Activated T-helper 1 cell treated with anti-CD3 and anti-CD28 coated beads, Interleukin-2, amount 50 U/mL, for 16 hours (primary cell): ENCODE measurements around the gene PRRG3.
"Not testable (repeated sequence)": the region's sequence is repeated elsewhere in the genome, so short reads cannot be mapped to it uniquely, and the experiment has no call there.

Experiments
- DNase-seq, 2 donors: peaks; one replicate each; pipeline ENCODE4 v3.0.0-alpha.2; 2020; ENCODE audit warnings: low read depth in 1 of 2, low spot score in 1 of 2

Gene PRRG3

GRCh38 chrX:151694661-151695582 is at the start of gene PRRG3:
Gene PRRG3 (plus strand): TSS chrX:151695458. CDS start chrX:151698815, 3,357 bp downstream.
- DNase-seq = no peak

DNA sequence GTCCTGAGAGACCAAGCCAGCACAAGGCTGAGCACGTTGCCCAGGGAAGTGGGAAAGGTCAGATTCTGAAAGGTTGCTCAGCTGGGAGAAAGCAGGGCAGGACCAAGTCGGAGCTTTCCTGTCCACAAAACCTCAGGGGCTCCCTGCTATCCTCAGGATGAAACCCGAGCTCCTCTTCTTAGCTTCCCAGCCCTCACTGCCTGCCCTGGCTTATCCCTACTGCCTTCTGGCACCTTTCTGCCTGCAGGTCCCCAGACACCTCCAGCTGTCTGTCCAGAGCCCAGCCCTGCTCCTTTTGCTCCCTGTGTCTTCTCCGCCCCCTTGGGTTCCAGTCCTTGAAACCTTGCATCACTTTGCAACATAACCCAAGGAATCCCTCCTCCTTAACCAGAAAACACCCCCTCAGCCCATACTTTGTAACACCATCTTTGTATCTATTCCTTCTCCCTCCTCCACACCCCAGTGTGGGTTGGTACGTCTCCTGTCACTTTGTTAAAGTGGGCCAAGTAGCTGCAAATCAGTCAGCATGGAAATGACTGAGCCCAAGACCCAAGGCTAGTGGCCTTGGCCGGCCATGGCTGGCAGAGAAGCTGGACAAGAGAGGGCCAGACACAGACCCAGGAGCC is 20.0 kb upstream of the PRRG3 start:
- no peak for DNase-seq

- no peak for DNase-seq
These were observed 19.1 kb upstream of the PRRG3 start for GRCh38 chrX:151676196-151676595.

GRCh38 chrX:151679798-151680402 is 15.4 kb upstream of the PRRG3 start:
- no peak for DNase-seq

- peak; percentile 5 to 9 for DNase-seq
These were observed 14.5 kb upstream of the PRRG3 start for GRCh38 chrX:151680805-151681204.

DNA sequence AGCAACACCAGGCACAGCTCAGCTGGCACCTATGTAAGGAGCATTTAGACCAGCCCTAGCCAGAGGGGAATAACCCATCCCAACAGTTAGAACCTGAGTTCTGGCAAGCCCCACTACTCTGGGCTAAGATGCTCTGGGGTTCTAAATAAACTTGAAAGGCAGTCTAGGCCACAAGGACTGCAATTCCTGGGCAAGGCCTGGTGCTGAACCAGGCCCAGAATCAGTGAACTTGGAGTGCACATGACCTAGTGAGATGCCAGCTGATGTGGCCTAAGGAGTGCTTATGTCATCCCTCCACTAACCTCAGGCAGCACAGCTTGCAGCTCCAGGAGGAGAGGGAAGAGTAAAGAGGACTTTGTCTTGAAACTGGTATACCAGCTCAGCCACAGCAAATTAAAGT is 7.6 kb upstream of the PRRG3 start:
- DNase-seq = no peak

GRCh38 chrX:151688695-151689094 is 6.6 kb upstream of the PRRG3 start:
- no peak for DNase-seq

DNA sequence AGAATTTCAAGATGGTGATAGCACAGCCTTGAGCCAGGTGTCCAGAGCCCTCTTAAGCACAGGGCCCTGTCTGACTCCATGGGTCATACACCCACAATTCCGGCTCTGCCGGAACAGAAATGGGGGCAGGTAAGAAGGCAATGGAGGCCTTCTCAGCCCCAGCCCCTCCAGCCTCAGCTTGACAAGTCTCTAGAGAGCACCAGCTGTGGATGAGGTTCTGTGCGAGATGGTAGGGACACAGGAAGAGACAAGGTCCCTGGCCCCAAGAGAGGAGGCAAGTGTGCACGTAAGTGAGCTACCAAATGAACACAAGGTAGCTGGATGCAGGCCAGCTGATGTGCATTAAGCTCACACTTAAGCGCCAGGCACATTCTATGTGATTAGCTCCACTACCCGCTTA is 2.4 kb upstream of the PRRG3 start:
- DNase-seq = no peak

DNA sequence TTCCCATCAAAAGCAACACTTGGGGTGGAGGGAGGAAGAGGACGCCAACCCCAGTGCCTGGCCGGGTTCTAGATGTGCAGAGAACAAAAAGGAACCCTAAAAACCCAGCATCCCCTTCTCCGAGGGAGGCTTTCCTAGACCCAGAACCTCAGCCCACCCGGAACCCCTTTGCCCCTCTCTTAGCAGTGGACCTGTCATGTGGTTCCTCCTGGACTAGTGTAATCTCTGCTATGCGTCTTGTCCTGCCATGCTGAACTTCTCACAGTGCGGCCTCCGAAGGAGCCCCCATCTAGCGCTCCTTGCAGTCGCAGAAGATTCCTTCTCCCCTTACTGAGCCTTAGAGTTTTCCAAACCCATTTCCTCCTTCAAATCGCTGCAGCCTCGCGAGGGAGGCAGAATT is 1.1 kb upstream of the PRRG3 start:
- DNase-seq = no peak

GRCh38 chrX:151695583-151696340 is 504 bp downstream of the PRRG3 start:
- no peak for DNase-seq

GRCh38 chrX:151697082-151697481 is 1.8 kb downstream of the PRRG3 start:
- not testable (repeated sequence) for DNase-seq

DNA sequence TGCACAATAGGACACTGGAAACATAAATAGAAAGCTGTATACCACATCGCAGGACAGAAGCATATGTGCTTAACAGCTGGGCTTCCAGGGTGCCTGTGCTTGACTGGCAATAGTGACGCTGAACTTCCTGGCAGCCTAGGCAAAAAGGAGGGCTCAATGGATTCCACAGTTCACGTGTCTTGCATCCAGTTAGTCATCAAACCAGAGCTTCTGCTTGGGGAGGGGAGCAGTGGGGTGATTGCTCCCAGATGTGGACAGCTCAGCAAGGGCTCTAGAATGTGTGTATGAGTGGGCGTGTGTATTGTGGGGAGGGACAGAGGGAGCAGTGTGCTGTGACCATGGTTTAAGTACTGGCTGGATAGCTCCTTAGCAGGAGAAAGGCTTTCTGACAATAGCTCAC is 2.3 kb downstream of the PRRG3 start:
- DNase-seq = no peak

DNA sequence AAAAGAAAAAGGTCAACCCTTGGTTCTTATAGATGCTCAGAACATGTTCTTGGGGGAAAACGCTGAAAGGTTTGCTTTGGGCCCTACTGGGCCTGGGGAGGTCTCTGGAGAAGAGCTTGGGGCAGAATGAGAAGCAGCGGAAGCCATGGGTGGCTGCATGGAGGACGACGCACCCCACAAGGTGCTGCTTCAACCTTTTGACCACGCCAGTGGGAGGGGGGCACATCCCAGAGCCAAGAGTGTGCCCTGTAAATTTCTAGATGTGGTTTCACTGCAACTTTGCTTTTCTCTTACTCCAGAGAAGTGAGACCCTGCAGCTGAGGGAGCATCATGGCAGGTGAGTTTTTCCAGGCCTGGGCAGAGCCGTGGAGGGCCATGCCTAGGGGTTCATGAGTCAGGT is 3.2 kb downstream of the PRRG3 start:
- DNase-seq = no peak

GRCh38 chrX:151699746-151700145 is 4.5 kb downstream of the PRRG3 start:
- DNase-seq = no peak

DNA sequence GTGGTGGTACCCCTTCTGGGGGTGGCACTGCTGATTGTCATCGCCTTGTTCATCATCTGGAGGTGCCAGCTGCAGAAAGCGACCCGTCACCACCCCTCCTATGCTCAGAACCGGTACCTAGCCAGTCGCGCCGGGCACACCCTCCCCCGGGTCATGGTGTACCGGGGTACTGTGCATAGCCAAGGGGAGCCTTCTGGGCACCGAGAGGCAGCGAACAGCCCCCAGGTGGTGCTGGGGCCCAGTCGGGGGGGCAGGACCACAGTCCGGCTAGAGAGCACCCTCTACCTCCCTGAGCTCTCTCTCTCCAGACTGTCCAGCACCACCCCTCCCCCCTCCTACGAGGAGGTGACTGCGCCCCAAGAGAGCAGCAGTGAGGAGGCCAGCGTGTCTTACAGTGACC is 5.3 kb downstream of the PRRG3 start:
- DNase-seq = no peak

- no peak for DNase-seq
These were observed 5.8 kb downstream of the PRRG3 start for GRCh38 chrX:151701071-151701470.

GRCh38 chrX:151701531-151701930 is 6.3 kb downstream of the PRRG3 start:
- DNase-seq = no peak

GRCh38 chrX:151702026-151702714 is 6.9 kb downstream of the PRRG3 start:
- no peak for DNase-seq

DNA sequence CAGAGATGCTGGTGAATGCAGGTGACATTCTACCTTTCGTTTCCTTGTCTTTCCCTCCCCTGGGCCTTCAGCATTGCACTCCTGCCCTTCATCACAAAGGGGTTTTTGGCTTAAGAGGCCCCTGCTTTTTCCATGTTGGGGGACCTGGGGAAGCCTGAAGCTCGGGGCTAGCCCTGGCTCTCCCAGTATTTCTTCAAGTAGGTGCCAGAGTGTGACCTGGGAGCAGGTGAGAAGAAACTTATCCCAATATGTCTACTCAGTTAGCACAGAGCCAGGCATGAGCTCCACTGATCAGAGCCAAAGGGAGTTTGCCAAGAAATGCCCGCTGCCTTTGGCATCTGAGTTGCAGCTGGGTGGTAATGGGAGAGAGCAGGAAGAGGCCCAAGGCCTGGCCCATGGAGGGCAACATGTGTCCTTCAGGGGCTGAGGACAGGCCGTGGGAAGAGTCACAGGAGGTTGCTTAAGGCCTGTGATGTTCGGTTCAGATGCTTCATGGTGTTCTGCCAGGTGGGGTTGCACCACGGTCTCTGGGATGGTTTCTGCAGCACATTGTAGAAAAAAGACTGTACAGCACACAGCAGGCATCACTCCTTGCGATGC is 7.6 kb downstream of the PRRG3 start:
- no peak for DNase-seq

- no peak for DNase-seq
These were observed 8.2 kb downstream of the PRRG3 start for GRCh38 chrX:151703487-151703886.
